ENCODE data around the gene NR1H4. TPM values are rescaled to one million over a fixed set of nuclear protein-coding genes. Genes with fewer than 3 reads are reported as not detected.

NR1H4 gene
- total and polyA plus RNA-seq, 4 donors: 33.5 to 106 (median 55.0) TPM

DNA sequence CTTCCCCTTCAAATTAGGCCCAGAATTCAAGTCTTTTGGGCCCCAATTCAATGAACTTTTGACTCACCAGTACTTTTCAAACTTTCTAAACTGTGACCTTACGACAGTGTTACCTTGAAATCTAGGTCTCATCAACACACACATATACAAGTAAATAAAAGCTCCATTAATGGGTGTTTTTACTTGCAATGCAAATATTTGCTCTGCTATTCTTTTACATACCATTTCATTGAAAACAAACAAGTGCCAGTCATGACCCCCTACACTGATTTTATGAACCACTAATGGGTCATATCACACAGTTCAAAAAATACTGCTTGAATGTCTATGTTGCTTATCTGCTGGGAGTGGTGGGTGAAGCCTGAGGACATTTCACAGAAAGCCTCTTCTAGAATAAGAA is 9.1 kb upstream of the NR1H4 start:
- Histone ChIP-seq H3K9me3 (ENCODE audit: control insufficient read depth in 4 of 4, low read length in 3 of 4) (no peaks in the 10 kb centered on the region), H3K36me3 (ENCODE audit: control insufficient read depth in 4 of 4, insufficient read depth in 3 of 4, low read depth in 1 of 4, low read length in 3 of 4) (no peaks in the 10 kb centered on the region), H3K4me3 (ENCODE audit: low read depth in 1 of 3, low read length in 3 of 3) (no peak overlapping the region), H3K9ac (ENCODE audit: low read depth in 1 of 2, low read length in 2 of 2) (no peak overlapping the region), H3K4me1 (ENCODE audit: control insufficient read depth in 4 of 4, insufficient read depth in 4 of 4, low read length in 3 of 4) (peaks cover 0 to 11% (median 8%) of the 10 kb centered on the region in 4 donors), H3K27me3 (ENCODE audit: control insufficient read depth in 4 of 4, insufficient read depth in 4 of 4, low read length in 3 of 4) (no peaks in the 10 kb centered on the region), H3K27ac (ENCODE audit: low read depth in 1 of 2, low read length in 2 of 2) (peak overlapping the region in 1 of 2 donors; percentile 23)
- TF ChIP-seq, protein P1, sequence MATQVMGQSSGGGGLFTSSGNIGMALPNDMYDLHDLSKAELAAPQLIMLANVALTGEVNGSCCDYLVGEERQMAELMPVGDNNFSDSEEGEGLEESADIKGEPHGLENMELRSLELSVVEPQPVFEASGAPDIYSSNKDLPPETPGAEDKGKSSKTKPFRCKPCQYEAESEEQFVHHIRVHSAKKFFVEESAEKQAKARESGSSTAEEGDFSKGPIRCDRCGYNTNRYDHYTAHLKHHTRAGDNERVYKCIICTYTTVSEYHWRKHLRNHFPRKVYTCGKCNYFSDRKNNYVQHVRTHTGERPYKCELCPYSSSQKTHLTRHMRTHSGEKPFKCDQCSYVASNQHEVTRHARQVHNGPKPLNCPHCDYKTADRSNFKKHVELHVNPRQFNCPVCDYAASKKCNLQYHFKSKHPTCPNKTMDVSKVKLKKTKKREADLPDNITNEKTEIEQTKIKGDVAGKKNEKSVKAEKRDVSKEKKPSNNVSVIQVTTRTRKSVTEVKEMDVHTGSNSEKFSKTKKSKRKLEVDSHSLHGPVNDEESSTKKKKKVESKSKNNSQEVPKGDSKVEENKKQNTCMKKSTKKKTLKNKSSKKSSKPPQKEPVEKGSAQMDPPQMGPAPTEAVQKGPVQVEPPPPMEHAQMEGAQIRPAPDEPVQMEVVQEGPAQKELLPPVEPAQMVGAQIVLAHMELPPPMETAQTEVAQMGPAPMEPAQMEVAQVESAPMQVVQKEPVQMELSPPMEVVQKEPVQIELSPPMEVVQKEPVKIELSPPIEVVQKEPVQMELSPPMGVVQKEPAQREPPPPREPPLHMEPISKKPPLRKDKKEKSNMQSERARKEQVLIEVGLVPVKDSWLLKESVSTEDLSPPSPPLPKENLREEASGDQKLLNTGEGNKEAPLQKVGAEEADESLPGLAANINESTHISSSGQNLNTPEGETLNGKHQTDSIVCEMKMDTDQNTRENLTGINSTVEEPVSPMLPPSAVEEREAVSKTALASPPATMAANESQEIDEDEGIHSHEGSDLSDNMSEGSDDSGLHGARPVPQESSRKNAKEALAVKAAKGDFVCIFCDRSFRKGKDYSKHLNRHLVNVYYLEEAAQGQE (IDR thresholded peaks at IDR 0.05): no peak
- TF ChIP-seq RAD21 (IDR thresholded peaks at IDR 0.05) (no peak), ATF3 (IDR thresholded peaks at IDR 0.05) (no peak), YY1 (IDR thresholded peaks at IDR 0.05) (no peak), TAF1 (conservative IDR thresholded peaks at IDR 0.05) (no peak), GABPA (IDR thresholded peaks at IDR 0.05 in 1 of 2, conservative IDR thresholded peaks at IDR 0.05 in 1 of 2) (no peak)
- DNase-seq (ENCODE audit: low spot score): no peak
- 37% methylated on average over 1 of the region's 1 CpG for whole genome bisulfite sequencing

DNA sequence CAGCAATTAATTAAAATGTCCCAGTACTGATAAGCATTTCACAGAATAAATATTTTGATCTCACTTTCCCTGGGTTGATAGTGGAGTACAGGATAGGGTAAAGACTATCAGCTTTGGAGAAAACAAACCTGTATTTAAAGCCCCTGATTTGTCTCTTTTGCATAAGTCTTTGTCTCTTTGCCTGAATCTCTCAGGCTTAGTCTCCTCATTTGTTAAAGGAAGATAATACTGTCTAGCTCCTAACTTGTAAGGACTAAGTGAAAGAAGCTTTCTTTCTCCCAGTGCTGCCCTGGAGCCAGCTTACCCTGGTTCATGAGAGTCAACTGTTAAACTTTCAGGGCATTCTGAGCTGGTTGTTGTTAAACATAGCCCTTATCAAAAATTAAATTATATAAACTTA is 5.5 kb upstream of the NR1H4 start:
- Histone ChIP-seq H3K9me3 (ENCODE audit: control insufficient read depth in 4 of 4, low read length in 3 of 4) (no peaks in the 10 kb centered on the region), H3K4me1 (ENCODE audit: control insufficient read depth in 4 of 4, insufficient read depth in 4 of 4, low read length in 3 of 4) (peaks cover 0 to 14% (median 12%) of the 10 kb centered on the region in 4 donors), H3K36me3 (ENCODE audit: control insufficient read depth in 4 of 4, insufficient read depth in 3 of 4, low read depth in 1 of 4, low read length in 3 of 4) (no peaks in the 10 kb centered on the region), H3K27ac (ENCODE audit: low read depth in 1 of 2, low read length in 2 of 2) (no peak overlapping the region), H3K27me3 (ENCODE audit: control insufficient read depth in 4 of 4, insufficient read depth in 4 of 4, low read length in 3 of 4) (no peaks in the 10 kb centered on the region), H3K9ac (ENCODE audit: low read depth in 1 of 2, low read length in 2 of 2) (no peak overlapping the region), H3K4me3 (ENCODE audit: low read depth in 1 of 3, low read length in 3 of 3) (no peak overlapping the region)
- DNase-seq (ENCODE audit: low spot score): no peak
- TF ChIP-seq HNF4G (IDR thresholded peaks at IDR 0.05) (no peak), HNF4A (conservative IDR thresholded peaks at IDR 0.05) (no peak), CTCF (IDR thresholded peaks at IDR 0.05; ENCODE audit: low read depth, low read length, missing input control) (no peak), YY1 (IDR thresholded peaks at IDR 0.05) (no peak), ATF3 (IDR thresholded peaks at IDR 0.05) (no peak), RXRA (IDR thresholded peaks at IDR 0.05) (no peak), JUND (IDR thresholded peaks at IDR 0.05) (no peak), NR2F2 (IDR thresholded peaks at IDR 0.05) (no peak)
- TF ChIP-seq, protein P1 (IDR thresholded peaks at IDR 0.05): no peak
